Osteocyte (in vitro differentiated cells): Measurements from ENCODE around the gene TSPO2. TPM values are rescaled to one million over a fixed set of nuclear protein-coding genes. Genes with fewer than 3 reads are reported as not detected.

Experiments
- DNase-seq: peaks from one replicate; pipeline ENCODE4 v3.0.0; 2021; ENCODE audit warnings: mixed read lengths; ENCODE audit not compliant: unreplicated experiment; ENCODE audit errors: extremely low spot score
- H3K27ac Mint-ChIP-seq: one replicate; pipeline ENCODE4 v1.8.0; 2021; ENCODE audit warnings: mild to moderate bottlenecking, mixed read lengths; ENCODE audit not compliant: unreplicated experiment
- H3K27me3 Mint-ChIP-seq: one replicate; pipeline ENCODE4 v1.8.0; 2021; ENCODE audit warnings: mixed read lengths; ENCODE audit not compliant: unreplicated experiment
- H3K36me3 Mint-ChIP-seq: one replicate; pipeline ENCODE4 v1.8.0; 2021; ENCODE audit warnings: mixed read lengths; ENCODE audit not compliant: unreplicated experiment
- H3K4me1 Mint-ChIP-seq: one replicate; pipeline ENCODE4 v1.8.0; 2021; ENCODE audit warnings: mixed read lengths; ENCODE audit not compliant: unreplicated experiment
- H3K4me3 Mint-ChIP-seq: one replicate; pipeline ENCODE4 v1.8.0; 2021; ENCODE audit warnings: mild to moderate bottlenecking, moderate library complexity, mixed read lengths; ENCODE audit not compliant: unreplicated experiment
- H3K9me3 Mint-ChIP-seq: one replicate; pipeline ENCODE4 v1.8.0; 2021; ENCODE audit warnings: mixed read lengths; ENCODE audit not compliant: unreplicated experiment
- total RNA-seq: library from RNA; stranded (reverse); gene quantifications from 2 replicates; pipeline ENCODE4 v1.2.1, GENCODE V29; 2021
- TF ChIP-seq, protein P1 (sequence below): fragments of 200-600 bp; sonication (generic); IDR thresholded peaks from 2 replicates; pipeline ENCODE4 v1.5.0; 2021; ENCODE audit warnings: antibody characterized with exemption, mild to moderate bottlenecking, moderate library complexity

TSPO2 gene
- total RNA-seq, 1 donor from 2014 or later = not detected

DNA sequence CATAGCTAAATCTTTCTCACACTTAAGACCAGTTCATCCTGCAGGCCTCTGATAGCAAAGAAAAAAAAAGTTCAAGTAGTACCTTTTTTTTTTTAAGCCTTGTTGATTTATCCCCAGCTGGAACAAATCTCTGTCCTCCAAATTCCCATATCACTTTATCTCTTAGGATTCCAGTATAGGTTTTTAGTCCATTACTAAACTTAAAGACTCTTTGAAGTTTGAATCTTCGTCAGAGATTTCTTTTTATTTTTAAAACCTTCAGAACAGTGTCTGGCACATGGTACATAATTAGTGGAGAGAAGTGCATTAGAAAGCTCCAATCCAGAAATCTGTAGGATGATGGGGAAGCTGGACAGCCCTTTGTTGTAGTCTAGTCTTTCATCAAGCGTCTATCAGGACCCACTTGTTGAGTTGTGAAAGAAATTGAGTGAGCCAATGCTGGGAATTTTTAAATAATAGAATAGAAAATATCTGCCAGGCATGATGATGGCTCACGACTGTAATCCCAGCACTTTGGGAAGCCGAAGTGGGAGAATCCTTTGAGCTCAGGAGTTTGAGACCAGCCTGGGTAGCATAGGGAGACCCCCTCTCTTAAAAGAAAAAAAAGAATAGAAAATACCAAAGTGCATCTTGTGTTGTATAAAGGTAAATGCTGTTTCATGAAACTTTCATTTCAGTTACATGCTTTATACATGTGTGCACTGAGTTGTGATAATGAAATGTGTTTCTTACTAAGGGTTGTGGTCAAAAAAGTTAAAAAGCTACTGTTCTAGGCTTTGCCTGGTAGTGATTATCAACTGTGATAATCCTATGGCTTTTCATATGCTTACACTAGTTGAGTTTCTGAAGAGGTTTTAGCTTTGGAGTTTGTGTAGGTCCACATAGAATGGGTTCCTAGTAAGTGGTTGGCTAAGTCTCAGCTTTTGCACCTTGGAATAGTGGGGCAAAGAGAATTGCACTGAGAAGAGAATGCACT is 33.7 kb downstream of the TSPO2 start:
- no peak for DNase-seq
- H3K27me3 Mint-ChIP-seq = no peaks in the 10 kb centered on the region
- TF ChIP-seq, protein P1, sequence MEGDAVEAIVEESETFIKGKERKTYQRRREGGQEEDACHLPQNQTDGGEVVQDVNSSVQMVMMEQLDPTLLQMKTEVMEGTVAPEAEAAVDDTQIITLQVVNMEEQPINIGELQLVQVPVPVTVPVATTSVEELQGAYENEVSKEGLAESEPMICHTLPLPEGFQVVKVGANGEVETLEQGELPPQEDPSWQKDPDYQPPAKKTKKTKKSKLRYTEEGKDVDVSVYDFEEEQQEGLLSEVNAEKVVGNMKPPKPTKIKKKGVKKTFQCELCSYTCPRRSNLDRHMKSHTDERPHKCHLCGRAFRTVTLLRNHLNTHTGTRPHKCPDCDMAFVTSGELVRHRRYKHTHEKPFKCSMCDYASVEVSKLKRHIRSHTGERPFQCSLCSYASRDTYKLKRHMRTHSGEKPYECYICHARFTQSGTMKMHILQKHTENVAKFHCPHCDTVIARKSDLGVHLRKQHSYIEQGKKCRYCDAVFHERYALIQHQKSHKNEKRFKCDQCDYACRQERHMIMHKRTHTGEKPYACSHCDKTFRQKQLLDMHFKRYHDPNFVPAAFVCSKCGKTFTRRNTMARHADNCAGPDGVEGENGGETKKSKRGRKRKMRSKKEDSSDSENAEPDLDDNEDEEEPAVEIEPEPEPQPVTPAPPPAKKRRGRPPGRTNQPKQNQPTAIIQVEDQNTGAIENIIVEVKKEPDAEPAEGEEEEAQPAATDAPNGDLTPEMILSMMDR = no peak
- H3K4me3 Mint-ChIP-seq = no peak overlapping the region
- no peaks in the 10 kb centered on the region for H3K9me3 Mint-ChIP-seq
- H3K27ac Mint-ChIP-seq = peak overlapping the region; percentile 9
- peaks cover 16% of the 10 kb centered on the region for H3K36me3 Mint-ChIP-seq
- H3K4me1 Mint-ChIP-seq = peaks cover 26% of the 10 kb centered on the region

GRCh38 chr6:41077536-41077935 is 35.3 kb downstream of the TSPO2 start:
- peaks cover 26% of the 10 kb centered on the region for H3K36me3 Mint-ChIP-seq
- no peaks in the 10 kb centered on the region for H3K9me3 Mint-ChIP-seq
- TF ChIP-seq, protein P1 = no peak
- peaks cover 21% of the 10 kb centered on the region for H3K4me1 Mint-ChIP-seq
- no peak overlapping the region for H3K27ac Mint-ChIP-seq
- no peak for DNase-seq
- no peak overlapping the region for H3K4me3 Mint-ChIP-seq
- H3K27me3 Mint-ChIP-seq = no peaks in the 10 kb centered on the region

DNA sequence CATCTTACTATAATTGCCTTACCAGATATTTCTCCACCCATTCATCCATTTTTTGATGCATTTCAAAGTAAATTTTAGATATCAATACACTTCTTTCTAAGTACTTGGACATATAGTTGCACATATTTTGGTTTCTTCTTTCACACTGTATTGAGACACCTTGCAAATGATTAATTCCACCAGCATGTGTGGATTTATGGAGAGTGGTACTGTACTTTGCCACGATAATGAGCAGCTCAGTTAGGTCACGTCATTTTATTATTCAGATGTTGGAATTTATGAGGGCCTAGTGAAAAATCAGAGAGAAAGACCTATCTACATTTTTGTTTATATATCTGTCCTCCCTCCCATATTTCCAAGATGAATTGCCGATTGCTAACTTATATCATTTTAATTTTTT is 35.8 kb downstream of the TSPO2 start:
- TF ChIP-seq, protein P1 = no peak
- H3K27ac Mint-ChIP-seq = no peak overlapping the region
- peaks cover 21% of the 10 kb centered on the region for H3K4me1 Mint-ChIP-seq
- no peak for DNase-seq
- H3K4me3 Mint-ChIP-seq = no peak overlapping the region
- H3K9me3 Mint-ChIP-seq = no peaks in the 10 kb centered on the region
- H3K27me3 Mint-ChIP-seq = no peaks in the 10 kb centered on the region
- H3K36me3 Mint-ChIP-seq = peaks cover 29% of the 10 kb centered on the region

DNA sequence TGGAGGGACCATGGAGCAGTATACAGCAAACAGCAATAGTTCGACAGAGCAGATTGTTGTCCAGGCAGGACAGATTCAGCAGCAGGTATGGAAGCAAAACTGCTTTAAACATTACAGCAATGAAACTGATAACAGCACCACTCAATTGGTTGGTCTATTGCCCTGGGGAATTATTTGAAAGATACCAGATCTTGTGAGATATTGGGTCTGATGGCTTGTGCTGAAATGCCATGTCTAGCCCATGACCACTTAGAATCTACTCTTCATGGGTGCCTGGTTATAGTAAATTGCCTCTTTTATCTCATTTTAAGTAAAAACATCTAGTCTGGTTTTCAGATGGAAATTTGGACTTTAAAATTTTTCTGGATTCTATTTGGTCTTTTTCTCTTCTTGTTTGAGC is 36.8 kb downstream of the TSPO2 start:
- H3K4me1 Mint-ChIP-seq = peaks cover 19% of the 10 kb centered on the region
- H3K27ac Mint-ChIP-seq = no peak overlapping the region
- no peak for DNase-seq
- H3K4me3 Mint-ChIP-seq = no peak overlapping the region
- H3K36me3 Mint-ChIP-seq = peaks cover 35% of the 10 kb centered on the region
- TF ChIP-seq, protein P1 = no peak
- H3K27me3 Mint-ChIP-seq = no peaks in the 10 kb centered on the region
- H3K9me3 Mint-ChIP-seq = no peaks in the 10 kb centered on the region

DNA sequence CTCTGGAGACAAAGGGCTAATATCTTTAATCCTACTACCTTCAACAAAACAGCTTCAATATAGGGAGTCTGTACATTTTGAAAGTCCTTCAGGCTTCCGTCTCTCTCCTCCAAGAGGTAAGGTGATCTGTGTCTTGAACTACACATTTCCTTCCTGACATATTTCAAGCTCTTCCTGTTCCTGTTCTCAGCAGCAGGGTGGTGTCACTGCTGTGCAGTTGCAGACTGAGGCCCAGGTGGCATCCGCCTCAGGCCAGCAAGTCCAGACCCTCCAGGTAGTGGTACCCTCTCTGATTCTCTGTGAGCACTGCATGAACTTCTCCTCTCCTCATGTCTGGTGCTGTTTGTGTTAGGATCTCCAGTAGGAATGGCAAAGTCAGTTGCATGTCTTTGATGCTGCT is 38.4 kb downstream of the TSPO2 start:
- Mint-ChIP-seq H3K36me3 (peaks cover 42% of the 10 kb centered on the region), H3K27ac (no peak overlapping the region), H3K9me3 (no peaks in the 10 kb centered on the region), H3K4me1 (peaks cover 5% of the 10 kb centered on the region), H3K27me3 (no peaks in the 10 kb centered on the region), H3K4me3 (no peak overlapping the region)
- TF ChIP-seq, protein P1 = no peak
- no peak for DNase-seq
